GM18526 (cell line): ENCODE measurements around the gene PBX1.

Source experiments
- POLR2A ChIP-seq: IDR thresholded peaks from 3 replicates; pipeline ENCODE4 v1.6.1; 2011; ENCODE audit not compliant: insufficient read length; ENCODE audit errors: extremely low read depth

The PBX1 gene

DNA sequence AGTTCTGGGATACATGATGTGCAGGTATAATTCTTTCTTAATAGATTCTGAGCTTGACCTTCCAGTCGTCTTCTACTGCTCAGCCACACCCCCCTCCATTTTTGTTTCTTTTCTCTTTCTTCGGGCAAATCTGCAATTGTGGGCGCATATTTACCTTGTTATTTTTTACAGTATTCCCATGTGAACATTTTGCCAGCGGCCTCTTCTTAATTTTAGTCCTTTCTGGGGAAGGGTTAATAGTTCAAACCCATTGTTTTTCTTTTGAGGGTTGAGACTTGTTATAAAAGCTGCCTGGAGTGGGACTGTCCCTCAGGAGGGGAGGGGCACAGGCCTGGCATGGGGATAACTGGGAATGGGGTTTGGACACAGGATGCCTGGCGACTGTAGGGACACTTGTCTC is 40.3 kb downstream of the PBX1 start:
- TF ChIP-seq POLR2A = no peak

DNA sequence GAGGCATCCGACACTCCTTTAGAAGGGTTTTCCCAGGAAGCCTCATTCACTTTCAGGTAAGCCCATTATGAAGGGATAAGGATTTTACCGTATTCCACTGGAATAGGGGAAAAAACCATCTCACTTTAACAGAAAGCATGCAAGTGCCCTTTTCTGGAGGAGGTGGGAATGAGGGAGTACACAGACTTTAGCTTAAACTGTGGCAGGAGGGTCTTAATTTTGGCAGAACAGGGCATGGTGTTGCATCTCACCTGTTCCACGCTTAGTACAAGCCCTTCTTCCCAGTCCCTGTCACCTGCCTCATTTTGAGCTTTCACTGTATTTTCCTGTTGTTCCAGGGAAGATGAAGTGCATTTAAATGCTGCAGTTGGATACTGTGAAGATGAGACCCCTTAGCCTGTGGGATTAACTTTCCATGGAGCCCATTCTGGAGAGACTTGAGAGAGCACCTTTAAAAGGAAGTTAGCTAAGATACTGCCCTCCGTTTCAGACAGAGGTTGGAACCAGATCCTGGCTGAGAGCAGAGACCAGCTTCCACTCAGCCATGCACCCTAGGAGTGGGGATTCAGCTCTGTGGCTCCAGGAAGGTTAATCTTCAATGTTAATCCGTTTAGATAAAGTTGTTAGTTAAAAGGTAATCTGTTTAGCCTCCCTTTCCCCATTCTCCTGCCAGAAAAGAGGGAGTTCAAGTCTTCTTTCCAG is 42.6 kb downstream of the PBX1 start:
- no peak for TF ChIP-seq POLR2A

GRCh38 chr1:164602101-164602422 is 43.1 kb downstream of the PBX1 start:
- no peak for TF ChIP-seq POLR2A

DNA sequence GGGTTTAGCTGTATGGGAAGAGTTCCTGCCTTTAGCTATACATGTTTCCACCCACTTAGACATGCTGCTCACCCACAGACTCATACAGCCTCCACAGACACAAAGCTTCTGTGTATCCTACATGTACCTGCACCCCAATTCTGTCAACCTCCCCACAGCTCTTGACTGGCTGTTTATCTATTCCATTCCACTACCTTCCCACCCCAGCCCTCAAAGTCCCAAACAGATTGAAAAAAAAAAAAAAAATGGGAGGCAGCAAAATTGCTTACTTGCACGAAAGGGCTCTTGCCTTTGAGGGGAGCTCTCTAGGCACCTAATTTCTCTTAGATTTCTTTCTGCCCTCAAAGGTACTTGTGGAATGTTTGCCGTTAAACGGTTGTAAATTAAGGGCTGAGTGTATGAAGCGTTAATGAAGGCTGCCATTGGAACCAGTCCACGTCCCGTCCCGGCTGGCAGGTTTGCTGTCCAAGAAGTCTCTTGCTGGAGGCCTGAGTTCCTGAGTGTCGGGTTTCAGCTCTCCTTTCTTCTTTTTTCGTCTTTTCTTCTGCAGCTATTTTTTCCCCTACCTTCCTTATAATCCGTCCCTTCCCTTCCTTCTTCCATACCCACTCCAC is 43.6 kb downstream of the PBX1 start:
- TF ChIP-seq POLR2A = no peak

- no peak for TF ChIP-seq POLR2A
Measured at GRCh38 chr1:164604541-164604940, 45.6 kb downstream of the PBX1 start.

- TF ChIP-seq POLR2A = no peak
Measured at GRCh38 chr1:164605254-164606091, 46.5 kb downstream of the PBX1 start.

DNA sequence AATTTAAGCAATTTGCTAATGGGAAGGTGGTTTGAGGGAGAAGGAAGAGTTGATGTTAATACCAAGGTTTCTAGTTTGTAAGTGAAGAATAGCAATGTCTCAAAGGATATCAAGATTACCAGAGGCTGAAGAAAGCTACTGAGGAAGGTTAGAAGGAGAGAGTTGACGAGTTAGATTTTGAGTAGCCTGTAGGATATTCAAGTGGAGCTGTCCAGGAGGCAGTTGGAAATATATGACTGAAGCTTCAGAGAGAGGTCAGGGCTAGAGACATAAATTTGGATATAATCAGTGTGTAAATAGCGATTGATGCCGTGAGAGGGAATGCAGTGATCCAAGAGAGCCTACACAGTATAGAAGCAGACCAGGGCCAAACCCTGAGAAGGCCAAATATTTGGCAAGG is 48.4 kb downstream of the PBX1 start:
- no peak for TF ChIP-seq POLR2A

- no peak for TF ChIP-seq POLR2A
Measured at GRCh38 chr1:164608651-164609057, 49.7 kb downstream of the PBX1 start.

GRCh38 chr1:164609089-164609488 is 50.1 kb downstream of the PBX1 start:
- no peak for TF ChIP-seq POLR2A

DNA sequence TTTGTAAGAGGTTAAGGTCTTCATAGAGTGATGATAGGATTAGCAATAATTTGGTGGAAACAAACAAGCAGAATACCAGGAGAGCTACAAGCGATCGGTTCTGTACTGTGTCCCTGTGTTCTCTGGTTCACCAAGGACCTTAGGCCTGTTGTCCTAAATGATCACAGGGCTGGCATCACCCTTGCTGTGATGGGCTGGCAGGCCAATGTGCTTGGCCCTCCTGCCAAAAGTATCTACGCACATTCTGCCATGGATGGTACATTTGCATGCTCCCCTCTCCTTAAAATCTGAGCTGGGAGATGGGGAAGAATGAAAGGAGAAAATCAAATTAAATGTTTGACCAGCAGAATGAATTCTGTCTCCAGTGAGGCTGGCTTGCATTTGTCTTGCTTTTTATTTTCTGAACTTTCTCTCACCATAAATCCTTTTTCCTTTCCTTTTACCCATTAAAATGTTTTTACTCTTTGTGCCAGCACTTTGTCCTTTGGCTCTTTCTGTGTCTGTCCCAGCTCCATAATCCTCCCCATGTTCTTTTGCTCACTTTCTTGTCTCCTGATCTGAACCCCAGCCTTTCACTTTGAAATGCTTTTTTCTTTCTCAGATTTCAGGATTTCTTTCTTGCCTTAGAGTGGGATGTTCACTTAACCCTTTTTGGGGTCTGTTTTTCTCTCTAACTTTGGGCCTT is 51.7 kb downstream of the PBX1 start:
- TF ChIP-seq POLR2A = no peak

GRCh38 chr1:164611754-164612642 is 53.0 kb downstream of the PBX1 start:
- no peak for TF ChIP-seq POLR2A

- no peak for TF ChIP-seq POLR2A
Measured at GRCh38 chr1:164613176-164613575, 54.2 kb downstream of the PBX1 start.

- TF ChIP-seq POLR2A = no peak
Measured at GRCh38 chr1:164614316-164614715, 55.3 kb downstream of the PBX1 start.

GRCh38 chr1:164617377-164618201 is 58.6 kb downstream of the PBX1 start:
- TF ChIP-seq POLR2A = no peak
